Measurements from ENCODE around the gene CFAP47. TPM values are rescaled to one million over a fixed set of nuclear protein-coding genes. Genes with fewer than 3 reads are reported as not detected.
"Not testable (repeated sequence)": the region's sequence is repeated elsewhere in the genome, so short reads cannot be mapped to it uniquely, and the experiment has no call there.

Gene CFAP47
- total RNA-seq, 1 donor from 2014 or later = not detected

- Mint-ChIP-seq H3K27me3 (ENCODE audit: low read depth, unreplicated experiment) (no peaks in the 10 kb centered on the region), H3K9me3 (ENCODE audit: unreplicated experiment) (no peaks in the 10 kb centered on the region), H3K27ac (ENCODE audit: unreplicated experiment) (no peak overlapping the region), H3K4me3 (ENCODE audit: unreplicated experiment) (no peak overlapping the region), H3K4me1 (ENCODE audit: low read depth, unreplicated experiment) (no peaks in the 10 kb centered on the region), H3K36me3 (ENCODE audit: low read depth, unreplicated experiment) (no peaks in the 10 kb centered on the region)
- no peak for TF ChIP-seq EZH2 (IDR thresholded peaks at IDR 0.05; ENCODE audit: insufficient read depth, low read length)
- no peak for TF ChIP-seq CTCF (IDR thresholded peaks at IDR 0.05; ENCODE audit: insufficient read depth, low read depth, low read length)
- Histone ChIP-seq H3K4me2 (ENCODE audit: low read length) (no peak overlapping the region), H3K27ac (ENCODE audit: low read depth, low read length) (no peak overlapping the region), H3K9ac (ENCODE audit: low read length) (no peak overlapping the region), H3K79me2 (ENCODE audit: insufficient read depth, low read length) (no peaks in the 10 kb centered on the region), H2AFZ (ENCODE audit: low read depth, low read length) (no peak overlapping the region), H3K4me3 (ENCODE audit: insufficient read depth, low read depth, low read length) (no peak overlapping the region), H3K27me3 (ENCODE audit: insufficient read depth, low read length) (no peaks in the 10 kb centered on the region), H3K36me3 (ENCODE audit: insufficient read depth, low read length) (no peaks in the 10 kb centered on the region), H3K9me3 (ENCODE audit: insufficient read depth, low read depth, low read length) (no peaks in the 10 kb centered on the region), H3K4me1 (ENCODE audit: insufficient read depth, low read length) (no peaks in the 10 kb centered on the region), H4K20me1 (ENCODE audit: insufficient read depth, low read length) (no peaks in the 10 kb centered on the region)
- DNase-seq (ENCODE audit: low read depth) (no peak), FAIRE-seq (no peak)
These were observed 295.4 kb downstream of the CFAP47 start for GRCh38 chrX:36214924-36215323.

- H3K79me2 ChIP-seq (ENCODE audit: insufficient read depth, low read length) = no peaks in the 10 kb centered on the region
- Mint-ChIP-seq H3K4me1 (ENCODE audit: low read depth, unreplicated experiment) (no peaks in the 10 kb centered on the region), H3K27ac (ENCODE audit: unreplicated experiment) (no peak overlapping the region), H3K27me3 (ENCODE audit: low read depth, unreplicated experiment) (no peaks in the 10 kb centered on the region), H3K9me3 (ENCODE audit: unreplicated experiment) (no peaks in the 10 kb centered on the region), H3K36me3 (ENCODE audit: low read depth, unreplicated experiment) (no peaks in the 10 kb centered on the region), H3K4me3 (ENCODE audit: unreplicated experiment) (no peak overlapping the region)
- no peak for DNase-seq (ENCODE audit: low read depth)
- no peak for FAIRE-seq
- H3K27me3 ChIP-seq (ENCODE audit: insufficient read depth, low read length) = no peaks in the 10 kb centered on the region
- H3K4me2 ChIP-seq (ENCODE audit: low read length) = no peak overlapping the region
- no peak overlapping the region for H2AFZ ChIP-seq (ENCODE audit: low read depth, low read length)
- no peak overlapping the region for H3K27ac ChIP-seq (ENCODE audit: low read depth, low read length)
- no peaks in the 10 kb centered on the region for H3K4me1 ChIP-seq (ENCODE audit: insufficient read depth, low read length)
- no peak overlapping the region for H3K4me3 ChIP-seq (ENCODE audit: insufficient read depth, low read depth, low read length)
- H3K36me3 ChIP-seq (ENCODE audit: insufficient read depth, low read length) = no peaks in the 10 kb centered on the region
- no peaks in the 10 kb centered on the region for H3K9me3 ChIP-seq (ENCODE audit: insufficient read depth, low read depth, low read length)
- no peak overlapping the region for H3K9ac ChIP-seq (ENCODE audit: low read length)
- TF ChIP-seq EZH2 (IDR thresholded peaks at IDR 0.05; ENCODE audit: insufficient read depth, low read length) (no peak), CTCF (IDR thresholded peaks at IDR 0.05; ENCODE audit: insufficient read depth, low read depth, low read length) (no peak)
- no peaks in the 10 kb centered on the region for H4K20me1 ChIP-seq (ENCODE audit: insufficient read depth, low read length)
These were observed 299.3 kb downstream of the CFAP47 start for GRCh38 chrX:36218801-36219200.

GRCh38 chrX:36234840-36235528 is 315.4 kb downstream of the CFAP47 start:
- H3K36me3 Mint-ChIP-seq (ENCODE audit: low read depth, unreplicated experiment); H3K9me3 Mint-ChIP-seq (ENCODE audit: unreplicated experiment); DNase-seq (ENCODE audit: low read depth); H2AFZ ChIP-seq (ENCODE audit: low read depth, low read length); H3K4me3 Mint-ChIP-seq (ENCODE audit: unreplicated experiment); H3K27me3 Mint-ChIP-seq (ENCODE audit: low read depth, unreplicated experiment); H3K4me3 ChIP-seq (ENCODE audit: insufficient read depth, low read depth, low read length); H3K4me1 Mint-ChIP-seq (ENCODE audit: low read depth, unreplicated experiment); H3K9ac ChIP-seq (ENCODE audit: low read length); H3K4me1 ChIP-seq (ENCODE audit: insufficient read depth, low read length); H3K9me3 ChIP-seq (ENCODE audit: insufficient read depth, low read depth, low read length); H3K27me3 ChIP-seq (ENCODE audit: insufficient read depth, low read length); H3K27ac ChIP-seq (ENCODE audit: low read depth, low read length); H4K20me1 ChIP-seq (ENCODE audit: insufficient read depth, low read length); H3K79me2 ChIP-seq (ENCODE audit: insufficient read depth, low read length); FAIRE-seq; H3K36me3 ChIP-seq (ENCODE audit: insufficient read depth, low read length); H3K4me2 ChIP-seq (ENCODE audit: low read length); H3K27ac Mint-ChIP-seq (ENCODE audit: unreplicated experiment): not testable (repeated sequence)

Data from astrocyte (in vitro differentiated cells and primary cell).